Measurements from ENCODE around the gene CORO7.

GRCh38 chr16:4415538-4416199 lies 727 bp downstream of the CORO7 start:
- TF ChIP-seq KDM1A (IDR thresholded peaks at IDR 0.05; ENCODE audit: low read depth) (no peak), POLR2AphosphoS2 (conservative IDR thresholded peaks at IDR 0.05; ENCODE audit: low read length) (no peak), POLR2A (IDR thresholded peaks at IDR 0.05; ENCODE audit: low read length) (no peak), CTCF (IDR thresholded peaks at IDR 0.05) (no peak), CBX8 (IDR thresholded peaks at IDR 0.05) (no peak), CEBPB (IDR thresholded peaks at IDR 0.05) (no peak), SMC3 (IDR thresholded peaks at IDR 0.05) (no peak), JUN (IDR thresholded peaks at IDR 0.05) (no peak; a peak in 1 of 5 replicates), RAD21 (conservative IDR thresholded peaks at IDR 0.05 in 1 of 2, IDR thresholded peaks at IDR 0.05 in 1 of 2) (no peak)

Measured in A549 (cell line).